PC-9 (cell line): ENCODE data around the gene VWA8. TPM values are rescaled to one million over a fixed set of nuclear protein-coding genes. Genes with fewer than 3 reads are reported as not detected.

Experiments
- BruUV-seq: library from RNA; stranded (reverse); fragments of 400-500 nt; replicated peaks from 2 replicates; lab custom pipeline; 2021; lab: Mats Ljungman, UMichigan
- CTCF ChIA-PET: fragments of 300-600 bp; sonication (Branson Sonifier 250); formaldehyde crosslinking; loops from one replicate; lab custom pipeline; 2022; ENCODE audit warnings: antibody characterized with exemption; lab: Charles Lee
- POLR2A ChIA-PET: fragments of 300-600 bp; sonication (Branson Sonifier 250); formaldehyde crosslinking; loops from one replicate; lab custom pipeline; 2022; ENCODE audit warnings: antibody characterized with exemption; ENCODE audit not compliant: unreplicated experiment; lab: Charles Lee
- DNase-seq, 2 experiments: peaks; one replicate each; pipeline versions ENCODE4 v3.0.0 to v3.0.0-alpha.2; 2015 to 2022; ENCODE audit warnings: mixed read lengths in 1 of 2
- H2AFZ ChIP-seq: fragments of 200-600 bp; sonication (generic); 2 replicates; pipeline ENCODE4 v1.8.1; 2017; ENCODE audit warnings: antibody characterized with exemption
- H3F3A ChIP-seq: fragments of 200-600 bp; sonication (generic); 2 replicates; pipeline ENCODE4 v1.8.1; 2017; ENCODE audit warnings: antibody characterized with exemption, mild to moderate bottlenecking, low read depth; ENCODE audit not compliant: insufficient read depth
- H3K27ac ChIP-seq: fragments of 200-600 bp; sonication (generic); 2 replicates; pipeline ENCODE4 v1.6.1; 2016; ENCODE audit warnings: mixed run types
- H3K27me3 ChIP-seq: fragments of 200-600 bp; sonication (generic); 2 replicates; pipeline ENCODE4 v1.6.1; 2016; ENCODE audit warnings: low read depth, mixed run types; ENCODE audit not compliant: insufficient read depth
- H3K36me3 ChIP-seq: fragments of 200-600 bp; sonication (generic); 2 replicates; pipeline ENCODE4 v1.6.1; 2016; ENCODE audit warnings: low read depth, mixed run types
- H3K4me1 ChIP-seq: fragments of 200-600 bp; sonication (generic); replicated peaks from 2 replicates; pipeline ENCODE4 v1.6.1; 2016; ENCODE audit warnings: mixed run types; ENCODE audit not compliant: insufficient read depth
- H3K4me2 ChIP-seq: fragments of 200-600 bp; sonication (generic); 2 replicates; pipeline ENCODE4 v1.6.1; 2017; ENCODE audit warnings: mixed run types
- H3K4me3 ChIP-seq: fragments of 200-600 bp; sonication (generic); 2 replicates; pipeline ENCODE4 v1.6.1; 2016; ENCODE audit warnings: mixed run types
- H3K79me2 ChIP-seq: fragments of 200-600 bp; sonication (generic); 2 replicates; pipeline ENCODE4 v1.6.1; 2017; ENCODE audit warnings: low read depth, mixed run types
- H3K9me2 ChIP-seq: fragments of 200-600 bp; sonication (generic); 2 replicates; pipeline ENCODE4 v1.8.1; 2017; ENCODE audit warnings: mild to moderate bottlenecking; ENCODE audit not compliant: insufficient read depth
- H3K9me3 ChIP-seq: fragments of 200-600 bp; sonication (generic); 2 replicates; pipeline ENCODE4 v1.8.1; 2016; ENCODE audit warnings: low read depth; ENCODE audit not compliant: insufficient read depth
- H4K20me1 ChIP-seq: fragments of 200-600 bp; sonication (generic); 2 replicates; pipeline ENCODE4 v1.8.1; 2017; ENCODE audit not compliant: insufficient read depth
- EZH2 ChIP-seq: fragments of 200-600 bp; sonication (generic); IDR thresholded peaks from 2 replicates; pipeline ENCODE4 v1.8.0; 2017; ENCODE audit warnings: antibody characterized with exemption, low read depth
- intact Hi-C: fragments of 100-400 bp; cut with micrococcal nuclease; formaldehyde crosslinking; loops from one replicate; pipeline ENCODE4 v1.10.0; 2022; ENCODE audit not compliant: unreplicated experiment
- total RNA-seq: library from RNA; stranded (reverse); gene quantifications from 2 replicates; pipeline ENCODE4 v1.2.3, GENCODE V29; 2021
- TF ChIP-seq, protein P1 (sequence below): fragments of 200-600 bp; sonication (generic); conservative IDR thresholded peaks from 2 replicates; pipeline ENCODE4 v1.6.1; 2017; ENCODE audit warnings: mixed run types, antibody characterized with exemption, mild to moderate bottlenecking, moderate library complexity

VWA8 gene
- total RNA-seq, 1 experiment from 2014 or later: 14.1 TPM

DNA sequence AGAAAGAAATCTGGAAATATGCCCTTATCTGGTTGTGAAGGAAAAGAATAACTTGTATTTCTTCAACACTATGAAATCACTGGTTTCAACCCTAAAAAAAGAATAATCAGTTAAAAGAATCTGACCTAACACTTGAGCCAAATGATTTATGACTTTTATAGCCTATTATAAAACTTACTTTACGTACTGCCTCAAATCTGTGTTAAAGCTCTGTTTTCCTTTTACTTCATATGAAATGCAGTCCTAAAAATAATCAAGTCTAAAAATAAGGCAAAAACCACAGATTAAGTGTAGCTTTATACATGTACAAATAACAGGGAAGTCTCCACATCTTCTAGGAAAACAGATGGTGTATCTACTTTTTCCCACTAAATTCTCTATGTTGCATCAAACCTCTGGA lies 101.3 kb downstream of the VWA8 start:
- H3K27ac ChIP-seq: no peak overlapping the region
- H3K36me3 ChIP-seq: no peaks in the 10 kb centered on the region
- H4K20me1 ChIP-seq: no peaks in the 10 kb centered on the region
- no peaks in the 10 kb centered on the region for H3K4me1 ChIP-seq
- H3K9me2 ChIP-seq: no peaks in the 10 kb centered on the region
- no peaks in the 10 kb centered on the region for H3K27me3 ChIP-seq
- H3K79me2 ChIP-seq: no peaks in the 10 kb centered on the region
- TF ChIP-seq, protein P1, sequence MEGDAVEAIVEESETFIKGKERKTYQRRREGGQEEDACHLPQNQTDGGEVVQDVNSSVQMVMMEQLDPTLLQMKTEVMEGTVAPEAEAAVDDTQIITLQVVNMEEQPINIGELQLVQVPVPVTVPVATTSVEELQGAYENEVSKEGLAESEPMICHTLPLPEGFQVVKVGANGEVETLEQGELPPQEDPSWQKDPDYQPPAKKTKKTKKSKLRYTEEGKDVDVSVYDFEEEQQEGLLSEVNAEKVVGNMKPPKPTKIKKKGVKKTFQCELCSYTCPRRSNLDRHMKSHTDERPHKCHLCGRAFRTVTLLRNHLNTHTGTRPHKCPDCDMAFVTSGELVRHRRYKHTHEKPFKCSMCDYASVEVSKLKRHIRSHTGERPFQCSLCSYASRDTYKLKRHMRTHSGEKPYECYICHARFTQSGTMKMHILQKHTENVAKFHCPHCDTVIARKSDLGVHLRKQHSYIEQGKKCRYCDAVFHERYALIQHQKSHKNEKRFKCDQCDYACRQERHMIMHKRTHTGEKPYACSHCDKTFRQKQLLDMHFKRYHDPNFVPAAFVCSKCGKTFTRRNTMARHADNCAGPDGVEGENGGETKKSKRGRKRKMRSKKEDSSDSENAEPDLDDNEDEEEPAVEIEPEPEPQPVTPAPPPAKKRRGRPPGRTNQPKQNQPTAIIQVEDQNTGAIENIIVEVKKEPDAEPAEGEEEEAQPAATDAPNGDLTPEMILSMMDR: no peak
- no peak for TF ChIP-seq EZH2
- no peak overlapping the region for H3K4me3 ChIP-seq
- no peaks in the 10 kb centered on the region for H3F3A ChIP-seq
- H2AFZ ChIP-seq: no peak overlapping the region
- H3K9me3 ChIP-seq: no peaks in the 10 kb centered on the region
- H3K4me2 ChIP-seq: no peak overlapping the region
- BruUV-seq: no TSS peak
- DNase-seq: no peak
- intact Hi-C loops: no loop called here
- CTCF ChIA-PET: no interaction called here
- POLR2A ChIA-PET: no interaction called here

DNA sequence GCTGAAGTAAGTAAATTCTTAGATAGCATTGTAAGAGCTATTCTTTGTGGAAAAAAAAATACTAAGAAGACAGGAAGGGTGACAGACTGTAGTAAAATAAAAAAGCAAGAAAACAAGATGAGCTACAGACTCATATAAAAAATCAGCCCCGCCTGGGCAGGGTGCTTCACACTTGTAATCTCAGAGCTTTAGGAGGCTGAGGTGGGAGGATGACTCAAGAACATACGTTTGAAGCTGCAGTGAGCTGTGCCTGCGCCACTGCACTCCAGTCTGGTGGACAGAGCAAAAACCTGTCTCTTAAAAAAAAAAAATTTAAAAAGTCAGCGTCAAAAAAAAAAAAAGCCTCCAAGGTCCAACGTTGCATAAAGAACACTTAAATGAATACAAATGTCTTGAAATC lies 102.1 kb downstream of the VWA8 start:
- H3K9me3 ChIP-seq: no peaks in the 10 kb centered on the region
- no peak for DNase-seq
- no peak overlapping the region for H3K4me3 ChIP-seq
- intact Hi-C loops: no loop called here
- ChIA-PET POLR2A (no interaction called here), CTCF (no interaction called here)
- H4K20me1 ChIP-seq: no peaks in the 10 kb centered on the region
- H2AFZ ChIP-seq: no peak overlapping the region
- no peaks in the 10 kb centered on the region for H3F3A ChIP-seq
- no peaks in the 10 kb centered on the region for H3K36me3 ChIP-seq
- TF ChIP-seq, protein P1: no peak
- TF ChIP-seq EZH2: no peak
- H3K4me2 ChIP-seq: no peak overlapping the region
- no TSS peak for BruUV-seq
- no peaks in the 10 kb centered on the region for H3K79me2 ChIP-seq
- no peaks in the 10 kb centered on the region for H3K27me3 ChIP-seq
- H3K4me1 ChIP-seq: no peaks in the 10 kb centered on the region
- H3K9me2 ChIP-seq: no peaks in the 10 kb centered on the region
- no peak overlapping the region for H3K27ac ChIP-seq

DNA sequence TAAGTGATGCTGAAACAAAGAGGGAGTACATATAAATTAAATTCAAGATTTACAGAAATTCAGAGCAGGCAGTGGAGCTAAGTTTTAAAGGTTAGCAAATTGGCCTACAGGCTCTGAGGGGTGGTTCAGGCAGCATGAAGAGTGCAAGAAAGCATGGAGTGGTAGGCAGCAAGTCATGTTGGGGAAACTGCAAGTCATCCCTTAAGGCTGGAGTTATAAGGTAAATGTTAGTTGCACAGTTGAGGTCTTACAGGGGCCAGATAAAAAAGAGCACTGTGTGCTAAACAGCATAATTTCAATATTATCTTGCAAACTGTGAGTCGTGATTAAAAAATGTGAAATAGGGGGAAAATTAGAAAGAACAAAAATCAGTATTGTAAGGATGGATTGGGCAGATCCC lies 106.2 kb downstream of the VWA8 start:
- no peaks in the 10 kb centered on the region for H3F3A ChIP-seq
- ChIA-PET CTCF (no interaction called here), POLR2A (interaction anchor here (0.6 to 0.8 kb wide), 2 partner anchors 13 to 345 kb away, joined by 7 to 11 read pairs; no protein-coding TSS in a partner anchor)
- no peaks in the 10 kb centered on the region for H3K9me3 ChIP-seq
- H3K9me2 ChIP-seq: no peaks in the 10 kb centered on the region
- no peaks in the 10 kb centered on the region for H3K4me1 ChIP-seq
- TF ChIP-seq EZH2: no peak
- TF ChIP-seq, protein P1: no peak
- intact Hi-C loops: no loop called here
- no TSS peak for BruUV-seq
- no peaks in the 10 kb centered on the region for H4K20me1 ChIP-seq
- H3K79me2 ChIP-seq: no peaks in the 10 kb centered on the region
- no peaks in the 10 kb centered on the region for H3K27me3 ChIP-seq
- H3K36me3 ChIP-seq: no peaks in the 10 kb centered on the region
- H2AFZ ChIP-seq: no peak overlapping the region
- H3K27ac ChIP-seq: no peak overlapping the region
- no peak overlapping the region for H3K4me2 ChIP-seq
- no peak for DNase-seq
- no peak overlapping the region for H3K4me3 ChIP-seq
